Lung (tissue), 16 donors: ENCODE results near the gene CDK5RAP3. TPM values are rescaled to one million over a fixed set of nuclear protein-coding genes. Genes with fewer than 3 reads are reported as not detected.

Experiments used
- ATAC-seq: fragments of 200-7000 bp; cut with Tn5 transposase; one replicate; pipeline ENCODE4 v1.9.1; 2020; ENCODE audit warnings: moderate number of reproducible peaks; ENCODE audit not compliant: insufficient read depth, low FRiP score
- DNase-seq, 3 donors: peaks; one replicate each; pipeline ENCODE4 v3.0.0-alpha.2; 2013 to 2017
- H3K27ac ChIP-seq, 2 donors: one replicate each; pipeline ENCODE4 v1.5.1; 2013; ENCODE audit warnings: mild to moderate bottlenecking in 2 of 2, moderate library complexity in 2 of 2, control low read depth in 1 of 2, inconsistent platforms in 1 of 2, low read depth in 1 of 2, low read length in 1 of 2
- H3K27me3 ChIP-seq, 3 donors: one replicate each; pipeline ENCODE4 v1.5.1; 2013; ENCODE audit warnings: low read length in 2 of 3; ENCODE audit not compliant: control insufficient read depth in 3 of 3, insufficient read depth in 3 of 3
- H3K36me3 ChIP-seq, 4 donors: one replicate each; pipeline ENCODE4 v1.5.1; 2013; ENCODE audit warnings: low read length in 4 of 4, mild to moderate bottlenecking in 1 of 4, moderate library complexity in 1 of 4; ENCODE audit not compliant: control insufficient read depth in 4 of 4, insufficient read depth in 4 of 4
- H3K4me1 ChIP-seq, 5 donors: one replicate each; pipeline ENCODE4 v1.5.1; 2013; ENCODE audit warnings: low read length in 5 of 5, mild to moderate bottlenecking in 2 of 5, moderate library complexity in 1 of 5; ENCODE audit not compliant: control insufficient read depth in 5 of 5, insufficient read depth in 5 of 5
- H3K4me3 ChIP-seq: one replicate; pipeline ENCODE4 v1.5.1; 2013; ENCODE audit warnings: mild to moderate bottlenecking, control low read depth, moderate library complexity
- H3K9ac ChIP-seq, 2 donors: one replicate each; pipeline ENCODE4 v1.5.1; 2013; ENCODE audit warnings: low read length in 2 of 2, control low read depth in 1 of 2; ENCODE audit not compliant: insufficient read depth in 1 of 2
- H3K9me3 ChIP-seq, 4 donors: one replicate each; pipeline ENCODE4 v1.5.1; 2013; ENCODE audit warnings: low read length in 3 of 4, mild to moderate bottlenecking in 1 of 4, moderate library complexity in 1 of 4; ENCODE audit not compliant: control insufficient read depth in 4 of 4, insufficient read depth in 3 of 4
- WGBS, 2 donors: extraction: QIAGEN DNeasy Blood & Tissue Kit; methylation state at CpG; one replicate each; pipeline ENCODE4 v1.1.7; 2013; 5-methylcytosine and 5-hydroxymethylcytosine counted together
- long read RNA-seq, 5 donors: transcript quantifications; one replicate each; lab custom pipeline, GENCODE V29; 2026
- polyA plus RNA-seq, 2 donors: library from polyadenylated mRNA; stranded (reverse); fragments of 200-250 nt; gene quantifications; one replicate each; pipeline ENCODE4 v1.2.1, GENCODE V29; 2013
- total RNA-seq, 2 donors: library from RNA; depleted of rRNA in 1 of 2; stranded (reverse); fragments of >200 nt in 1 of 2; gene quantifications; one replicate each; pipeline ENCODE4 v1.2.1, GENCODE V29; 2014 to 2021
- TF ChIP-seq, protein P1 (sequence below): IDR thresholded peaks from 2 replicates; pipeline ENCODE4 v1.5.1; 2012; ENCODE audit warnings: mild to moderate bottlenecking; ENCODE audit errors: control extremely low read depth, extremely low read depth
- donor health status: control.
- donor health status: control.
- donor health status: Bipolar disorder and iron deficiency.
- donor health status: healthy.
- donor health status: DM: yes; HTN: yes; CAD: no.

Gene CDK5RAP3, protein sequence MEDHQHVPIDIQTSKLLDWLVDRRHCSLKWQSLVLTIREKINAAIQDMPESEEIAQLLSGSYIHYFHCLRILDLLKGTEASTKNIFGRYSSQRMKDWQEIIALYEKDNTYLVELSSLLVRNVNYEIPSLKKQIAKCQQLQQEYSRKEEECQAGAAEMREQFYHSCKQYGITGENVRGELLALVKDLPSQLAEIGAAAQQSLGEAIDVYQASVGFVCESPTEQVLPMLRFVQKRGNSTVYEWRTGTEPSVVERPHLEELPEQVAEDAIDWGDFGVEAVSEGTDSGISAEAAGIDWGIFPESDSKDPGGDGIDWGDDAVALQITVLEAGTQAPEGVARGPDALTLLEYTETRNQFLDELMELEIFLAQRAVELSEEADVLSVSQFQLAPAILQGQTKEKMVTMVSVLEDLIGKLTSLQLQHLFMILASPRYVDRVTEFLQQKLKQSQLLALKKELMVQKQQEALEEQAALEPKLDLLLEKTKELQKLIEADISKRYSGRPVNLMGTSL
- total RNA-seq (100 to 1,000 TPM; 129 to 167 TPM), polyA plus RNA-seq (100 to 1,000 TPM; 139 to 212 TPM)
- long read RNA-seq, donor 1, transcript CDK5RAP3-225 (2 exons, 2,455 nt): major isoform, 23 of 51 reads
- long read RNA-seq, donor 1, transcript CDK5RAP3-231 (12 exons, 2,759 nt): minor isoform, 7 of 51 reads
- long read RNA-seq, donor 1, transcript CDK5RAP3-201 (14 exons, 1,866 nt): minor isoform, 15 of 51 reads
- long read RNA-seq, donor 1, partial matches to known transcripts: 0 of 51 reads
- long read RNA-seq, donor 1, other reads (novel, unspliced or antisense): 0 of 51 reads
- long read RNA-seq, donor 2, transcript CDK5RAP3-225 (2 exons, 2,455 nt): major isoform, 15 of 21 reads
- long read RNA-seq, donor 2, partial matches to known transcripts: 0 of 21 reads
- long read RNA-seq, donor 2, other reads (novel, unspliced or antisense): 0 of 21 reads
- long read RNA-seq, donor 3, transcript CDK5RAP3-225 (2 exons, 2,455 nt): major isoform, 14 of 29 reads
- long read RNA-seq, donor 3, partial matches to known transcripts: 5 of 29 reads
- long read RNA-seq, donor 3, other reads (novel, unspliced or antisense): 0 of 29 reads
- long read RNA-seq, donor 4, transcript CDK5RAP3-225 (2 exons, 2,455 nt): major isoform, 15 of 21 reads
- long read RNA-seq, donor 4, partial matches to known transcripts: 0 of 21 reads
- long read RNA-seq, donor 4, other reads (novel, unspliced or antisense): 0 of 21 reads
- long read RNA-seq, donor 5, transcript CDK5RAP3-225 (2 exons, 2,455 nt): major isoform, 21 of 83 reads
- long read RNA-seq, donor 5, transcript CDK5RAP3-231 (12 exons, 2,759 nt): minor isoform, 10 of 83 reads
- long read RNA-seq, donor 5, transcript CDK5RAP3-201 (14 exons, 1,866 nt): minor isoform, 17 of 83 reads
- long read RNA-seq, donor 5, partial matches to known transcripts: 27 of 83 reads
- long read RNA-seq, donor 5, other reads (novel, unspliced or antisense): 0 of 83 reads

DNA sequence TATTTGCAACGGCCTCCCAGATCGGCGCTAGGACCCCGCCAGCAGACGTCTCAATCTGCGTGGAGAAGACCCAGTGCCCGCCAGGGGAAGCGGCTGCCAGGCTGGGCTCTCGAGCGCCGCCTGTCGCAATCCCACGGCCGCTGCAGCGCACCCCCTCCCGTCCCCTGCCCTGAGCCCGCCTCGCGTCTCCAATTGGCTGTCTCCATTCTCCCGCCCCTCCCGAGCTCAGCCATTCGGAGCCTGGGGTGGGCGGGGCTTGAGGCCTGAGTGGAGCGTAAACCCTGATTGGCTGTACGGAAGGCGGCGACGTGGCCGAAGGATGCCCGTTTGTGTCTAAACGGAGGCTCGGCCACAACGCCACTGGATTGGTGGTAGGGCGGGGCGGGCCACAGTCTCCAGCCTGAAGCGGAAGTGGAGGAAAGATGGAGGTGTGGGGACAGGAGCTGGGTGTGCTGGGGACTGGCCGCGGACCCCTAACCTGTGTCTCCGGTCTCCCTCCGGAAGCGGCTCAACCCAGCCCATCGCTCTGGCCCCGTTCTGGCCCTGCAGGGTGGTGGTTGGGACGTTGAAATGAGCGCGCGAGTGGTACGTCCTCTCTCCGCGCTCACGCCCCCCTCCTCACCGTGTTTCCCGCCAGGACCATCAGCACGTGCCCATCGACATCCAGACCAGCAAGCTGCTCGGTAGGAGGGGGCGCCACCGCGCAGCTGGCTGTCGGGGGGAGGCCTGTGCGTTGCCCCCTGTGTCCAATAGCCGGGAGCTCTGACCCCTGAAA is at the start of gene CDK5RAP3:
TSS of gene CDK5RAP3 (plus strand) at position 389 of the 775 bp plus-strand sequence. CDS start at position 423, 34 bp downstream.
- peak within 1 kb of the TSS in 1 of 2 donors; percentile 72 for H3K9ac ChIP-seq
- no peaks in the 10 kb centered on the region for H3K27me3 ChIP-seq
- peak within 1 kb of the TSS; percentile 87 for H3K4me3 ChIP-seq
- peaks cover 0 to 18% (median 4%) of the 10 kb centered on the region in 5 donors for H3K4me1 ChIP-seq
- no peaks in the 10 kb centered on the region for H3K9me3 ChIP-seq
- peak within 1 kb of the TSS; percentile 69 to 86 for H3K27ac ChIP-seq
- ATAC-seq: peak; percentile 100
- 0% methylated on average over 55 to 62 of the region's 62 CpGs for WGBS, 2 donors
- TF ChIP-seq, protein P1, sequence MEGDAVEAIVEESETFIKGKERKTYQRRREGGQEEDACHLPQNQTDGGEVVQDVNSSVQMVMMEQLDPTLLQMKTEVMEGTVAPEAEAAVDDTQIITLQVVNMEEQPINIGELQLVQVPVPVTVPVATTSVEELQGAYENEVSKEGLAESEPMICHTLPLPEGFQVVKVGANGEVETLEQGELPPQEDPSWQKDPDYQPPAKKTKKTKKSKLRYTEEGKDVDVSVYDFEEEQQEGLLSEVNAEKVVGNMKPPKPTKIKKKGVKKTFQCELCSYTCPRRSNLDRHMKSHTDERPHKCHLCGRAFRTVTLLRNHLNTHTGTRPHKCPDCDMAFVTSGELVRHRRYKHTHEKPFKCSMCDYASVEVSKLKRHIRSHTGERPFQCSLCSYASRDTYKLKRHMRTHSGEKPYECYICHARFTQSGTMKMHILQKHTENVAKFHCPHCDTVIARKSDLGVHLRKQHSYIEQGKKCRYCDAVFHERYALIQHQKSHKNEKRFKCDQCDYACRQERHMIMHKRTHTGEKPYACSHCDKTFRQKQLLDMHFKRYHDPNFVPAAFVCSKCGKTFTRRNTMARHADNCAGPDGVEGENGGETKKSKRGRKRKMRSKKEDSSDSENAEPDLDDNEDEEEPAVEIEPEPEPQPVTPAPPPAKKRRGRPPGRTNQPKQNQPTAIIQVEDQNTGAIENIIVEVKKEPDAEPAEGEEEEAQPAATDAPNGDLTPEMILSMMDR: peak; percentile 96
- DNase-seq: peak; percentile 100
- peaks cover 9 to 21% (median 15%) of the 10 kb centered on the region in 4 donors for H3K36me3 ChIP-seq

DNA sequence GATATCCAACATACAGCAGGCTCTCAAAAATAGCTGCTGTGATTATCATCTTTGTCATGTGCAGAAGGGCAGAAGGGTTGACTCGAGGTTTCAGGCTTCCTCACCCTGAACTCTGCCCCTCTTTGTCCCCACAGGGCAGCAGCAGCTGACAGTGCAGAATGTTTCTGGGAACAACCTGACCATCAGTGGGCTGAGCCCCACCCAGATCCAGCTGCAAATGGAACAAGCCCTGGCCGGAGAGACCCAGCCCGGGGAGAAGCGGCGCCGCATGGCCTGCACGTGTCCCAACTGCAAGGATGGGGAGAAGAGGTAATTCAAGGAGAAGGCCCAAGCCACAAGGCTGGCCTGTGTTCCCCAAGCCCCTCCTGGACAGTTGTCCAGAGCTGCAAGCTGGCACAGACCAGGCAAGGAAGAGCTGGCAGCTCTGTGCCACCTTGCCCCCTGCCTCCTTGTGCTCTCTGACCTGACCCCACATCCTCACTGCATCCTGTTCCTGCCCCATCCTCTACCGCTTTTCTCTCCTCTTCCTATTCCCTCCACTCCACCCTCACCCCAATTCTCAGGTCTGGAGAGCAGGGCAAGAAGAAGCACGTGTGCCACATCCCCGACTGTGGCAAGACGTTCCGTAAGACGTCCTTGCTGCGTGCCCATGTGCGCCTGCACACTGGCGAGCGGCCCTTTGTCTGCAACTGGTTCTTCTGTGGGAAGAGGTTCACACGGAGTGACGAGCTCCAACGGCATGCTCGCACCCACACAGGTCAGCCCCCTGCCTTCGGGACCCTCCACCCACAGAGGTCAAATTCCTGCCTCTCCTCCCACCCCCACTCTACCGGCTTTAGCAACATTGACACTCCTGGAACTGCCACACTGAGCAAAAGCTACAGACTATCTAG is 45.9 kb upstream of the CDK5RAP3 start:
- TF ChIP-seq, protein P1: no peak
- H3K9ac ChIP-seq: no peak overlapping the region
- 91 to 92% methylated on average over 23 of the region's 23 CpGs for WGBS, 2 donors
- DNase-seq (no peak), ATAC-seq (no peak)
- H3K9me3 ChIP-seq: no peaks in the 10 kb centered on the region
- peaks cover 10 to 57% (median 35%) of the 10 kb centered on the region in 4 donors for H3K36me3 ChIP-seq
- no peaks in the 10 kb centered on the region for H3K4me1 ChIP-seq
- no peak overlapping the region for H3K4me3 ChIP-seq
- H3K27ac ChIP-seq: no peak overlapping the region
- H3K27me3 ChIP-seq: no peaks in the 10 kb centered on the region
